GM10266 (cell line): ENCODE data around the gene FCHO2.

Experiments
- DNase-seq: peaks from one replicate; pipeline ENCODE4 v3.0.0; 2012; ENCODE audit errors: extremely low spot score
- CTCF ChIP-seq: IDR thresholded peaks from 2 replicates; pipeline ENCODE4 v1.5.1; 2012; ENCODE audit warnings: mild to moderate bottlenecking, low read depth; ENCODE audit not compliant: control insufficient read depth, insufficient read depth; ENCODE audit errors: missing control alignments

FCHO2 gene

GRCh38 chr5:73135429-73136054 lies 179.7 kb downstream of the FCHO2 start:
- TF ChIP-seq CTCF = no peak

DNA sequence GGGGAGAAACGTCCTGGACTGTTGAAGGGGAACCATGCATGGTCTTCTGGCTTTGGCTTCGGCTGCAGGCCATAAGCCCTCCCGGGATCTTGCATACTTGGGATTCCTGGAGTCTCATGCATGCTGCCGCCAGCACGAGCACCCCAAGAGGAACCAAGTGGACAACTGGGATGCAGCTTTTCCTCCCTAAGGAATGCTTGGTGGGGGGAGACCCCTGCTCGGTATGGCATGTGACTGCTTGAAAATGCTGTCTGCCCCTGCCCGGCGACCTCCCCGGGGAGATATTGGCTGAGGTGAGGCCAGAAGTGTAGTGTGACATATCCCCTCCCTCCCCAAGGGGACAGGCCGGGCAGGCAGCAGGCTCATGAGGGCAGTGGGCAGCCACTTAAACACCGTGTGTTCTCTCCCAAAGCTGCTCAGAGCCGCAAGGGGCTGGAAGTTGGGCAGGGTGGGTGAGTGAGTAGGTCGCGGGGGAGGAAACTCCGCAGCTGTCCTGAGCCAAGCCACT lies 180.3 kb downstream of the FCHO2 start:
- DNase-seq = no peak
- no peak for TF ChIP-seq CTCF

More at GRCh38 chr5:73135429-73136054, 179.7 kb downstream of the FCHO2 start:
- no peak for DNase-seq

DNA sequence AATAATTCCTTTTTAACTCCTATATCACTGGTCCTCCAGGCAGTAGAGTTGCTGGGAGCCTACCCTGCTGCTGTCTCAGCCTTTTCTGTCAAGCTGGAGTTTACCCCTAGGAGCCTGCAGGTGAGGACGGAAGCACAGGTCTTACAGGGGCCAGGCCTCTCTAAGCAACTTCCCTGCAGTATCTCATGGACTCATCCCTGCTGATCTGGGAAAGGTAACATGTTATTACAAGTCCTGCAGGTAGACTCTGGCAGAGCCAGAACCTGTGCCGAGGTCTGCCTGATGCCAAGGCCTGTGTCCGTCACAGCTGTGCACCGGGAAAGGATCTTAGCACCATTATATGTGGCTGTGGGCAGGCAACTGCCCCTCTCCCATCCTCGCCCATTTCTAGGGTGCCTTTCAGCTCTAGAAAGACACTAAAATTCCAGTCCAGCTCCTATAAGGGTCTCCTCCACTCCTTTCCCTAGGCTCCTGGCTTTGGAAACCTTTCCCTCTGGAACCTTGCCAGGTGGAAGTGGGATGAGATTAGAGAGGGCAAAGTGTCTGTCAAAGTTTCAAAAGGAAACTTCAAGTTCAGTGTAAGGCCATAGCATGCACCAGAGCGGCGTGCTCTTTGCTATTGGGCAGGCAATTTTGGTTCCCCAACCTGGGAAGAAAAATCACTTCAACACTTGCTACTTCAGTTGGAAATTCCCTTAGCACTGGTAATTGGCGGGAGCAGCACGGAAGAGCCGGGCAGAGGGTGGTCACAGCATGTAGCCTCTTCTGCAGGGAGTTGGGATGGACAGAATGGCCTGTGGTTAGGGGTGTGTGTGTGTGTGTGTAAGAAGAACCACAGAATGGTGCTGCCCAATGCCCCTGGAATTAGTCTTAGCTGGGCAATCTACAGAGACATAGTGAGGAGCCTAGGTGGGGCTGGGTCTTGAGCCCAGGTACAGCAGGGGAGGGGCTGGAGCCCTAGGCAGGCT lies 182.0 kb downstream of the FCHO2 start:
- DNase-seq = no peak
- TF ChIP-seq CTCF = no peak

DNA sequence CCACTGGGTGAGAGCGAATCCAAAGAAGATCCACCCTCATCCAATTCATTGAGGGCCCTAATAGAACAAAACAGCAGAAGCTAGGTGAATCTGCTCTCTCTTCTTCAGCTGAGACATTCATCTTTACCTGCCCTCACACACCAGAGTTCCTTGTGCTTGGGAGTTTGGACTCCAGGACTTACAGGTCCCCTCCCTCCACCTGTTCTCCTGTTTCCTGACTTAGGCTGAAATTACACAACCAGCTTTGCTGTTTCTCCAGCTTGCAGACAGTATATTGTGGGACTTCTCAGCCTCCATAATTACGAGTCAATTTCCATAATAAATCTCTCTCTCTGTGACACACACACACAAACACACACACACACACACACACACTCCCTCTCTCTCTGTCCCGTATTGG lies 183.6 kb downstream of the FCHO2 start:
- DNase-seq = no peak
- TF ChIP-seq CTCF = no peak
